HG02678 (cell line): ENCODE results near the gene PLPPR1.
"Not testable (repeated sequence)": the region's sequence is repeated elsewhere in the genome, so short reads cannot be mapped to it uniquely, and the experiment has no call there.

ENCODE experiments used
- ATAC-seq: cut with Tn5 transposase; IDR thresholded peaks from one replicate; pipeline ENCODE4 v1.9.1; 2021; ENCODE audit warnings: mild to moderate bottlenecking, moderate library complexity; ENCODE audit not compliant: unreplicated experiment

Gene PLPPR1

DNA sequence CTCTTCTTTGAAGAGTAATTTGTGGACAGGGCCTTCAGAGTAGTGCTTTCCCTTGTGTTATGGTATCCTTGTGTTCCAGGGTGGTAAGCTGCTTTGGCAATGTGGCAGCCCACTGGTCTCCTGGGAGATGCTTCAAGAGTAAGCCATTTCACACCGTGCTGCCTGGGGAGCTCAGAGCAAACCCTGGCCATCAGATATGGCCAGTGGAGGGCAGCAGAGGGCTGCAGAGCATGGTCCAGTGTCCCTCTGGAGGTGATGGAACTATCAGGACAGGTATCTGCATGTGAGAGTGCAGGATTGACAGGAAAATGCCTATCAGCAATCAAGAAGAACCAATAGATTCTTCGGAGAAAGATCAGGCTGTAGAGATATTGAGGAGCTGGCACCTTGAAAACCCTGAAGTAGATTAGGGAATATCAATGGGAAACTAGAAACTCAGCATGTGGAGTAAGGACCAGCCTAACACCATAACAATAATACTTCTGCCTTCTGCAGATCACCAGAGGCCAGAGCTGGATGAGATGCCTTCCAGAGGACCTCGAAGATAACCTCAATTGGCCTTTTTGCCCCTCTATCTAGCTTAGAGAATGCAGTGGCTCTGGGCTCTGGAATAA is 90.8 kb downstream of the PLPPR1 start:
- peak; percentile 86 for ATAC-seq

DNA sequence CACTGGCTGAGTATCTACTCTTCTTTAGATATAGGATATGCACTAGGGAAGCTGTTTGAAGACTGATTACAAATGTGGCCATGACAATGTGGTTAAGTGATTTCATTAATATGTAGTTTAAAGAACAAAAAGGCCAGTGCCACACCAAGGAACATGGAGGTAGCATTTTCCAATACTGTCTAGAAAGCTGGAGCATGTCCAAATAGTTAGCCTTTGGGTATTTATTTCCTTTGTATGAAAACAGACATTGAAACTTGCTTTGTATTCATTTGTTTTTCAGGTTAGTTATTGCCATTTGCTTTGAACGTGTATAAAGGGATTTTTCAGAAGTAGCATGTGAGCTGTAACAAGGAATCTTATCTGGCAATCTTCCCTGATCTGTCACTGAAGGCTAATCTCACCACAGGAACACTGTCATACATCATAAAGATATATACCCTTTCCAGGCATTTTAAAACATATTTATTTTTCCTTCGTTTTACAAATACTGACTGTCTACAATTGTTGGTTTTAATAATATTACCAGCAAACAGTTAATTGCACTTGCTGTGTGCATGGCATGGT is 93.4 kb downstream of the PLPPR1 start:
- ATAC-seq: no peak

DNA sequence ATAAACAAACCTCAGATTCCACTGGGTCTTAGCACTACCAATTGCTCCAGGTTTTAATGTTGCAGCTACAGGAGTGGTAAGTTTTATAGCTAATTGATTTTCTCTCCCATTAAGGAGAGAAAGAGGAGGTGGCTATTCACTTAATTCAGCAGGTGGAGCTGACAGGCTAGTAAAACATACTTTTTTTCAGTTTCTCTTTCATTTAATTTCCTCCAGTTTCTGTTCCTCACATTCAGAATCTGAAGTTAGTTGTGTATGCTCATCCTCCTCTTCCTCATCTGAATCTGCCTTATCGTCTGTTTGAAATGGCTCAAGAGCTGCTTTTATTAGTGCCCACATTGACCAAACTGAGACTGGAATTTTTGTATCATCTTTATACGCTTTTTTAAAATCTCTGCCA is 98.0 kb downstream of the PLPPR1 start:
- ATAC-seq: peak; percentile 45

DNA sequence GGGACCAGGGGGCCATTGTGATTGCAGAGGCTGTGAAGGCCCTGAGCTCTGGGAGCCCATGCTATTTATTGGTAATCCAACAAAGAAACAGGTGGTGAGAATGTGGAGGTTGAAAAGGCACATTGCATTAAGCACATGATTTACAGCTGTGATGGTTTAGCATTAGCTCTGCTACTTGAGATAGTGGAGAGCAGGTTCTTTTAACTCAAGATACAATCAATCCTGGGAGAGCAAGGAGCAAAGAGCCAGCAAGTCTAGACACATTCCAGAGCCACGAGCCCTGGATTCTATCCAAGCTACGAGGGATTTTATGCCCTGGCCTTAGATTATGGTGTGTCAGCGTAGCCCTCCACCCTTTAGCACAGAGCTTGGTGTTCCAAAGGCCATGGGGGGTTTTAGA is 98.8 kb downstream of the PLPPR1 start:
- ATAC-seq: not testable (repeated sequence)

DNA sequence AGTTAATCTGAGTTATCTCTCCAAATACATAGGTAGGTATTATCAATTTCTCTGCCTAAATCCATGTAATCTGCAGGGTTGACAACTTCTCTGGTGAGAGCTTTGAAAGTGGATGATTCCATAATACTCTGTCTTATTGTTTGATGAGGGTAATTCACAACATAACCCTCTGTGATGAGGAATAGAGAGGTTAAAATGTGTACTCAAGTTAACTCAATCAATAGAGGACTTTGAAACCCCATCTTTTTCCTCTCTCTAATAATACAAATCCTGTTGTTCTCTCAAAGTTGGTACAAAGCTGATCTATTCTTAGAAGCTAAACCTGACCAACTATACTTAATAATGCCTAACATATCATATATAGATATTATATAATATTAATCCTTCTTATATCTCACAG is 100.1 kb downstream of the PLPPR1 start:
- no peak for ATAC-seq

DNA sequence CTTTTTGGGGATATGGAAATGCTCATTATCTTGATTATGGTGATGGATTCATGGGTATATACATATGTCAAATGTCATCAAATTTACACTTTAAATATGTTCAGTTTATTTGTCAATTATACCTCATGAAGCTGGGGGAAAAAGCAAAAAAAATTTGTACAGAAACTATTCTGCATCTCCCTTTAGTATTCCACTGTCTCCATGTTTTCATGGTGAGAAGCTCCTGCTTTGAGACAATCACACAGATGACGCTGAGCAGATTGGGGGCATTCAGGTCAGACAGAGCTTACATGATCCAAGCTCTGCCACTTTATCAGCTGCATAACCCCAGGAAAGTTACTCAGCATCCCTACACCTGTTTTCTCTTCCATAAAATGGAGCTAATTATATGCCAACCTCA is 101.5 kb downstream of the PLPPR1 start:
- ATAC-seq: no peak

DNA sequence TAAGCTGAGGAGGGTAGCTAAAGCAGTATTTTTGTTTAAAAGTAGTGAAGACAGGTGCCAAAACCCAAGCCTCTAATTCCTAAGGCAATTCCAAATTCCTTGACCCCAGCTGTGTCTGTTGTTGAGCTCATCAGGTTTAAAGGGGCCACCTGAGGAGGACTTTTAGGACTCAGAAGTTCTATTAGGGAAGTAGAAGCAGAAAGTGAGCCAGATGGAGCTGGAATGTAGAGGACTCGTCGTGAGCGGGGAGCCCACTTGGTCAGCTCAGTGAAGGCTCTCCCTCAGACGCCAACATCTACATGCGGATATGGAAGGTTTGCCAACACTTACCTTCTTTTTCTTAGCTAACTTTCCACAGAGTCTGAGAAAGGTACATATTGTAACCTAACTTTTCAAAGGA is 102.8 kb downstream of the PLPPR1 start:
- no peak for ATAC-seq

DNA sequence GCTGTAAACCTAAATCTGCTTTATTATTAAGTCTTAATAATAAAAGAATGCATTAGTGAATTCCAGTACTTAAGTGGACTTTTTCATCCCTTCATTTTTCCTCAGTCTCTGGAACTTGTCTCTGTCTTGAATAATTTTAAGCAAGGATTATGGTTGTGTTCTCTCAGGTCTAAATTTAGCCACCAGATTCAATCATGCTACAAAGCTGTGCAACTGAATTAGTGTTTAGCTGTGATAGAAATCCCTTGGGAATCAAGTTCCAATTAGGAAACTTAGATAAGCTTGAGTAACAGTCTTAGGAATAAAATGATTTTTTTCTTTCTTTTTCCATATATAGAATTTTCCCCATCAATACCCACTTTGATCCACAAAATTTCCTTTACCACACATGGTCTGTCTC is 104.3 kb downstream of the PLPPR1 start:
- no peak for ATAC-seq

DNA sequence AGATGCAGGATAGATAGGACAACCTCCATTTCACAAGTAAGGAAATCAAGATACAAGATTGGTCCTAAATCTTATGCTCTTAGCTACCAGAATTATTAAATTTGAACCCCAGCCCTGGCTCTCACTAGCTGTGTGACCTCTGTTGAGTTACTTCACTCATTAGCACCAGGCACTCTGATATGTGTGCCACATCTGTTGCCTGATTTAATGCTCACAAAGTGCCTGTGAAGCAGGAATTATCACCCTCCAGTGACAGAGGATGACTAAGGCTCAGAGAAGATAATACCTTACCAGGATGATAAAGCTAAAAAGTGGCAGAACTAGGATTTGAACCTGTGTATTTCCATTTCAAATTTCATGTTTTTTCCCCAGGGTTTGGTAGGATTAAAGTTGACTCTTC is 110.0 kb downstream of the PLPPR1 start:
- ATAC-seq: no peak

DNA sequence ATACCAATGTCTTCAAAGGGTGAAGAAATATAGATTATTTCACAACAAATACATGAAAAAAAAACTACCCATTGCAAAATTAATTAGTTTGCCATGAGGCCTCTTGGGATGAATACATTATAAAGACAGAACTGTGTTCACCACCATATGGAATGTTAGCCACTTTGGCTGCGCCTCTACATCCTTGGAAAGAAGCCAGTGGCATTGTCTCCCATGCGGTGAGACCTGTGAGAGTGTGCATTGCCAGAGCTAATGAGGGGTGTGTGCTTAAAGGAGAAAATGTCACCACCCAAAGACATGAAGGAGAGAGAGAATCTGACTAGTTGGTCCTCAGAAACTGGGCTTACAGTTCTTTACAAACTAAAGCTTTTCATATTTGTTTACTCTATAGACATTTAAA is 110.6 kb downstream of the PLPPR1 start:
- ATAC-seq: no peak

DNA sequence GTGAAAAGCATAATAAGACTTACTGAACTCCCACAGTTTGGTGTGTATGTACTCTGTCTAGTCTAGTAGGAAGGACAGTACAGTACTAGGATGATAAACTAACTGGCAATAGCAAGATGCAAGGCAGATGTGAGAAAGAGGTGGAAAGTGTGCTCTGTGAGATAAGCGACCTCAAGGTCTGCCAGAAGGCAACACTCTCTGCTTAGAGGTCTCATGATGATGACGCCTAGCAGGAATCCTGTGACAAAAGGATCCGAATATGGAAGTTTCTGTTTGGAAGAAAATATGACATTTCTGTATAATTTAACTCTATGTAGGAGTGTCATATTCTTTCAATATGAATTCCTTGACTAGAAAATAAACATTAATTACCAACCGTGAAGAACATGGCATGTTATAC is 112.2 kb downstream of the PLPPR1 start:
- ATAC-seq: no peak

DNA sequence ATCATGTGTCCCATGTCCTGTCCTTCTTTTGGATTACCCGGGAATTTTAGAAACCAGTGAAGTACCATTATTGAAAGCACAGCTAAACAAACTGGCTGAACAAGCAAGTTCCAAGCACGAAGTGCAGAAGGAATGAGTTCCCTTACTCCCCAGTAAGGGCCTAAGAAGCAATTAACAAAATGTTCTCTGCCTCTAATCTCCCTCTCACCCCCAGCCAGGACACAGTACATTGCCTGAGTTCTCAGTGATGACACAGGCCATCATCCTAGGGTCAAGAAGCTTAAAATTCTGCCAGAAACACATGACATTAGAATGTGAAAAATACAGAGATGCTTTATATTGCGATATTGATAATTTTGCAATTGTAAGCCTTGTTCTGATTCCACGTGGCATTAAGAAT is 118.0 kb downstream of the PLPPR1 start:
- no peak for ATAC-seq

DNA sequence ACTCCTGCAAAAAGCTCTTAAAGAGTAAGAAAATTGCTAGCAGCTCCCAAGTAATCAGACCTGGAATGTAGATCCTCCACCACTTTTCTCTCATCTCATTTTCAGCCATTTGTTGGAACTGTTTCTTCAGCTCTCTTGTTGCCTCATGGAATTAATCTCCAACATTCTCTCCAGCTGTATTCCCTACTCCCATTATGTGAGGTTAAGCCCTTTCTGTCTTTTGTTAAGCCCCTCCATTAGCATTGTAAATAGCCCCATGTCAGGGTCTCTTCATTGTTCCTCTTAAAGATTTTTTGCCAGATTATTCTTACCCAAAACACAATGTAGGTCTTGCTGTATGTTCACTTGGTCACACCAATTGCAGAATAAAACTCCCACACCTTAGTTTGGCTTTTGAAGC is 119.8 kb downstream of the PLPPR1 start:
- no peak for ATAC-seq

DNA sequence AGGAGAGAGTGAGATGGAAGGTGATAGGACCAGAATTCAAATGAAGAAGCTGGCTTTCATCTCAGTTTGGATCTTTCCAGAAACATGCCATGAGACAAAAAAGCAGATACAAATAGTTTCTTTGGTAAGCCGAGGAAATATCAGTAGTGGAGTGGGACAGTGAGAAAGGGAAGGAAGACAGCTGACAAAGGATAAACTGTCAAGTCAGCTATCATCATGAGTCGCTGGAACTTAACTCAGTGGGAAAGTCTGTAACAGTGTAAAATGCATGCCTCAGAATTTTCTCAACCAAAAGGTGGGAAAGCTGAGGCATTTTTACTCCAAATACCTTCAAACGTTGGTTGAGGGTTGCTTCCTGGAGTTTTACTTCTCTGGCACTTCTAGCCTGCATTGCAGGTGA is 129.8 kb downstream of the PLPPR1 start:
- no peak for ATAC-seq

DNA sequence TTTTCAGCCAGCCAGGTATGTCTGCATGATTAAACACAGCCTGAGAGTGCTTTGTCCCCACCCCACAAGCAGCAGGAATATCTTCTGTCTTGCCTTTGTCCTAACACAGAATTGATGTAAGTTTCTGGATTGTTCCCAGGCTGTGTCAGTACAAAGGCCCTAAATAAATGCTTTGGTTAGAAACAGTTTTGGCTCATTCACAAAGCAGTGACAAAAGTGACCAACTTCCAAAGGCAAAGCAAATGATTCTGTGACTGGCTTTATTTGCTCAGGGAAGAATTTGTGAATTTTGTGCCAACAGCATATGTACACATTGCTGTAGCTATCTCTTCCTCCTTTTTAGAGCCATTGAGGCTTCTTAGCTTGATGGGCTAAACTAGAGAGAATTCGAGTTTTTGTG is 133.7 kb downstream of the PLPPR1 start:
- ATAC-seq: no peak

DNA sequence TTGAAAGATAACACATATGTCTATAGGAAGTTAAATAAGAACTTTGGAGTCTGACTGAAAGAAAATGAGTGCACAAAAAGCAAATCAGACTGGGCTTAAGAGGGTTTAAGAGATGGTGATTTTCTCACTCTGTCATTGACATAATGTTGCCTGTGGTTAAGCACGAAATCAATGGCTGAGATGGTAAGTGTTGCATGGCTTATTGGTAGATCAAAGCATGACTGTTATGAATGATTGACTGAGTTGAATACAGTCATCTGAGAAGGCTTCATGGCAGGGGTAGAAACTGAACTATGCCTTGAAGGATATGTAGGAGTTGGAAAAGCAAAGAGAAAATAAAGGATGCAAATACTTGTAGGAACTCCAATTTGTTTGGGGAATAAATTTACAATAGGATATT is 136.6 kb downstream of the PLPPR1 start:
- ATAC-seq: no peak

DNA sequence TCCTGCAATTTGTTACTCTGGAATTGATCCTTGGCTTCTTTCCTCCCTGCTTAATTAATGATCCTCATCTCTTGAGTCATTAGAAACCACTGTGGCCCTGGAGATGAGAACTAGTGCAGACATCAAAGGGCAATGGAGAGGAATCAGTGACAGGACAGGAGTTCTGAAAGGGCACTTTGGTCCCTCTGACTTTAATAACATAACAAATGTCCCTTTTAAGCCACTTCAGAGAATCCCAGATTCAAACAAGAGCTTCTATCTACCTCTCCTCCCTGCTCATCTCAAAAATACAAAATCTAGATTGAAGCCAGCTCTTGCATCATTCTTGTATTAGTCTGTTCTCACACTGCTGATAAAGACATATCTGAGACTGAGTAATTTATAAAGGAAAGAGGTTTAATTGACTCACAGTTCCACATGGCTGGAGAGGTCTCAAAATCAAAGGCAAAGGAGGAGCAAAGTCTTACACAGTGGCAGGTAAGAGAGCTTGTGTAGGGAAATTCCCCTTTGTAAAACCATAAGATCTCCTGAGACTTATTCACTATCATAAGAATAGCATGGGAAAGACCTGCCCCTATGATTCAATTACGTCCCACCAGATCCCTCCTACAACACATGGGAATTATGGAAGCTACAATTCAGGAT is 139.1 kb downstream of the PLPPR1 start:
- no peak for ATAC-seq

DNA sequence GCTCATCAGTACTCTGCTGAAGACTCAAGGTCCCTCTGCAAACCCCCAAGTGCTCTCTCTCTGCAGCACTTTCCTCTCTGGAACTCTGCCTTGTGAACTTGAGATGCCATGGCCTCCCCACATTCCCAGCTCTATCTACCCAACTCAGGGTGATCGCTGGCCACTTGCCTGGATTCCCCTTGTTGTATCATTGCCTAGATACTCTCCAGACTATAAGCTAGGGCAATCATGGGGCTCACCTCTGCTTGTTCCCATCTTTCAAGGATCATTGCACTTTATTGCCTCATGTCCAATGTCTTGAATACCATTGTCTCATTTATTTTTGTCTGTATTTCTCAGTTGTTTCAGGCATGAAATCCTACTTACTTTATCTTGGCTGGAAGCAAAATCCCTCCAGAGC is 144.1 kb downstream of the PLPPR1 start:
- no peak for ATAC-seq

DNA sequence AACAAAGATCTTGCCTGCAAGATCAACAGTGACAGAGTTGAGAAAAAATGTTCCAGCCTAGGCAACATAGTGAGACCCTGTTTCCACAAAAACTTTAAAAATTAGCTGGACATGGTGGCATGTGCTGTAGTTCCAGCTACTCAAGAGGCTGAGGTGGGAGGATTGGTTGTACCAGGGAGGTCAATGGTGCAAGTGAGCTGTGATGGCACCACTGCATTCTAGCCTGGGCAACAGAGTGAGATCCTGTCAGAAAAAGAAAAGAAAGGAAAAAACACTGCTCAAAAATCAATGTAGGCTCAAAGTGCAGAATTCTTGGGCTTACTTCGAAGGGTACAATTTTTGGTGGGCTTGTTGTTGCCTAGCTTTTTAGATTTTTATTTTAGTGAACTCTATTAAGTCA is 145.4 kb downstream of the PLPPR1 start:
- no peak for ATAC-seq

DNA sequence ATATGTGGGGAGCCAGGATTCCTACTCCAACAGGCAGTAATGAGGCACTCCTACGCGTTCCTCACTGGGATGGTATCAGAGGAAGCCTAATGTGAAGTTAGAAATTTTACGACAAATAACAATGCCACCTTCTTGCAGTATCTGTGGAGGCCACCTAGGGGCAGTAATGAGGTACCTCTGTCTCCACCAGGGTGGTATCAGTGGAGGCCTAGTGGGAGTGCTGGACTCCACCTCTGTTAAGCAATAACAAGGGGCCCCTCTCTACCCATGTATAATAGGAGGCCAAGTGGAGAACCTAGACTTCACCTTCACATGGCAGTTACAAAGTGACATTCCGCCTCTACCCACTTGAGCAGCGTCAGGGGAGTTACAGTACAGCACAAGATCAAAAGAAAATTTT is 147.9 kb downstream of the PLPPR1 start:
- ATAC-seq: no peak

DNA sequence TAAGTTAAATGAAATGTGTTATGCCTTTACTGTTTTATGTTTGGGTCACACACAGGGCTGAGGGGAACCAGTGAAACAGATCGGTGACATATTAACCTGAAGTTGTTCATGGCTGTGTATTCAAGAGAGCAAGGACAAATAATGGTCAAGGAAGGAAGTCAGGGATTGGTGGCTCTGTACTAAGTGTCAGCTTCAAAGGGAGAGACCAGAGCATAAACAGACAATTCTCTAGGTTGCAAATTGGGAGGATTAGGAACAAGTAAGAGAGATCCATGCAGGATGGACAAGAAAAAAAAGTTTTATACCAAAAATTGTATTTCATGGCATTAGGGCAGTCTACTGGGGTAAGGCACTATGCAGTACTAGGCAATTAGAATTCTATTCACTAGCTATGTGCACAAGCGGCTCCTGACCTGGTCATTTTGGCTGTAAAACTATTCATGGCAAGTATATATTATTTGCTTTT is 156.3 kb downstream of the PLPPR1 start:
- no peak for ATAC-seq

DNA sequence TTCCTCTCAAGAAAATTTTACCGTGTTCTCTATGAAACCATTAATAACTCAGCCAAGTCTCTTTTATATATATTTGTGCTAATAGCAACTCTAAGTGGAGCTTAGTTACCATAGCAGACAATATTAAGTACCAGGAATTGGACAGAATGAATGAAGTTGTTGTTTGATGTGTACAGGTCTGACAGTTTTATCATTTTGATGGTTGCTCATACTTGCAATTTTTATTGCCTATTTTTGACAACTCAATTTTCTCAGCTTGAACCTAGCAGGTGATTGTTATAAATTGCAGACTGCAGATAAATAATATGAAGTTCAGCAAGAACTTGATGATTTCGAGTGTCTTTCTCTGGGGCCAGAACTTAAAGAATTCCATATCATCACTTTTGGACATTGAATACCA is 163.2 kb downstream of the PLPPR1 start:
- ATAC-seq: no peak

DNA sequence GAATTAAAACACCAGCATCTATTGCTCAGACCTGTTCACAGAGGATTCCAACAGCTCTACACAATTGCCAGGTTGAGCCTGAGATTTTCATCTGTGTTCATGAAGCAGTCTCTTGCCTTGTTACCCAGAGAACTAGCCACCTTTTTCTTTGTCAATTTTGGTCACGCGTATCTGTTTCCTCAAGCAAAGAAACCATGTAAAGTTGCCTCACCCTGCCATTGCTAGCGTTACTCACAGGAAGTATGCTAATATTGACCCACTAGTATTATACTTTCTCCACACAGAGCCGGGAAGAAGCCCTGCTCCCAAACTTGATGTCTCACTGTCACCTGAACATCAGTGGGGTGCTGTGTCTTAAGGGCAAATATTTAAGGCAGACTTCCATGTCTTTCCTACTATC is 168.5 kb downstream of the PLPPR1 start:
- ATAC-seq: no peak
